Dermis microvascular lymphatic vessel endothelial cell (primary cell): ENCODE data around the gene LGR4. TPM values are rescaled to one million over a fixed set of nuclear protein-coding genes. Genes with fewer than 3 reads are reported as not detected.
A peak's percentile ranks its signal among the peaks of the same experiment; 100 is the strongest.

ENCODE experiments used
- DNase-seq, 2 donors: peaks; one replicate each; pipeline versions ENCODE4 v3.0.0 to v3.0.0-alpha.2; 2010; ENCODE audit warnings: low read depth in 2 of 2
- total RNA-seq: library from RNA; depleted of rRNA; stranded (reverse); fragments of >200 nt; gene quantifications from 2 replicates; pipeline ENCODE4 v1.2.1, GENCODE V29; 2014

Gene LGR4
- total RNA-seq, 1 donor from 2014 or later = 1.2 TPM

DNA sequence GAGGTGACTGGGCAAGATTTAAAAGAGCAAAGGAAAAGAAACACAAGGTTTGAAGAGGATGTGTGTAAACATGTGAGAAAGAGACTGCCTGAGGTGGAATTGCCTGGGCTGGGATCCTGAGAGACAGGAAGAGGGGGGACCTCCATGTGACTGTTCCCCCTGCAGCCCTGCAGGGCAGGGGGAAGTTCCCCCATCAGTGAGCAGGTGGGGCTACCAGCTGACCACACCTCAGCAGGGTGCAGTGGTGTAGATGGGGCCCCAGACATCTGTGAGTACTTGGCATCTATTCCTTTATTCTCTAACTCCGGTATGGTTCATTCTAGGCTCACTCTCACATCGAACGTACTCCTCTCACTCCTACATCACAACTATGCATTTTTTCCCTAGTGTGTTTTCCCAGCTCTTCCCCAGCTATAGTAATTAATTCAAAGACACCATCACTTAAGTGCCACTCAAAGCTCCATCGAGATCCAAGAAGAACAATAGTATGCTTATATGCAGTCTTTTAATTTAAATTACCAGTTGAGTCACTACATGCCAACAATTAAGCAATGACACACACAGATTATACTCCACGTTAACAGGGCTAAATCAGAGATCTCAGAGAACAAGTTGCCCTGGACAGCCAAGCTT is 42.7 kb downstream of the LGR4 start:
- DNase-seq = no peak

DNA sequence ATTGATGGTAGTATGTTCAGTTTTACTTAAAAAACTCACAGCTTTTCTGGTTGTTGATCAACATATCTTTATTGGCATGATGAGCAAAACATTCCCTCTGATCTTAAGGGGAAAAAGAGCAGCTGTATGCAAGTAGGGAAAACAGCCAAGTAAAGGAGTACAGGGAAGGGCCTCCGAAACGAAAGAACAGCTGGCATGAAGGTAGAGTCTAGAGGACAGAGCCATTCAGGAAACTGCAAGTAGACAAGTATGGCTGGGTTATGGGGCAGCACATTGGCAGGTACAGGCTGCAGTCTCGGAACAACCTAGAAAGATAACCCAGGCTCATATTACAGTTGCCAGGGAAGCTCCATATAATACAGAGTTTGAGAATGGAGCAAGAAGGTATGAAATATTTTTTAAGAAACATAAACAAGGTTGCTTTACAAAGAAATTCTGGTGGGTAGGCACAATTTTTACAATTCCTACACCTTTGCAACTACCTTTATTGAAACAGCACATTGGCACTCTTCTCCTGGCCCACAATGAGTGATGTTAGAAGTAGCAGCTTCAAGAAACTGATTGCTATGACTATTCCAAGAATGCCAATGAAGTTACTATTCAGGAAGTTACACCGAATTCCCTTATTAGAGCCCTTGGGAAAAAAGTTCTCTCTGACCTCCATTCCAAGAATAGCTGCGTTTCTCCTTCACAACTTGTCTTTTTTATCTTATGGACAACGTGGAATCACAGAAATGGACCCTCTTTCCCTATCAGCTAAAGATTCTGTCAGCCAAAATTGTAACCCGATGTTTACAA is 45.2 kb downstream of the LGR4 start:
- peak in 1 of 2 donors; percentile 1 for DNase-seq

DNA sequence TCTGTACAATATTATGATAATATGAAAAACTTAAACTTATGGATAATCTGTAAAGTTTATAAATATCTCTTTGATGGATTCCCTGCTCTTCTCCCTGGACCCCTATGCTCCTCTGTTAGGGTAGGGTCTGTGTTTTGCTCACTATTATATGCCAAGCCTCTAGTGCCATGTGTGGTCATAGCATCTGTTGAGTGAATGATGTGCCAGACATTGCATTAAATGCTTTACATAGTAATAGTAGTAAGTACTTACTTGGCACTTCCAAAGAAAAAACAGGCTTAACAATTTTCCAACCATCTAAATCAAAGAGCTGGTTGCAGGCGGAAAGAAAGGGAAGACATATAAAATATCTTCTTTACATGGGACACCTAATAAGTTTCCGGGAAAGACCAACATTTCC is 46.8 kb downstream of the LGR4 start:
- no peak for DNase-seq

DNA sequence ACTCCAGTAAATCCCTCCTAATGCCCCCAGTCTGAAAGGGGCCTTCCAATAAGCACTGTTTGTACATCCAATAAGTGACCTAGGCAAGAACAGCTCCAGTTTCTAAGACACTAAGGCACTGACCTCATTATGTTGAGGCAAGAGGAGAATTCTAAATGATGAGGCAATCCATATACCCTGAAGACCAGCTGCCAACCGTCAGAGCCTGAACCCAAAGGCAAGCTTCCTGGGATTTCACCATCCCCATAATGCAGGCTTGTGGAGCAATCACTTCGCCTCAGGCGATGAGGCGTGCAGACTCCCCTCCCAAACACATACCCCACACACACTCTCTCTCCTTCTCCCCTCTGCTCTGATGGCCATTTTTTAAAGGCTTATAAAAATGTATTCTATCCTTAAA is 49.5 kb downstream of the LGR4 start:
- no peak for DNase-seq

GRCh38 chr11:27421819-27422494 is 50.6 kb downstream of the LGR4 start:
- DNase-seq = no peak

- no peak for DNase-seq
Measured at GRCh38 chr11:27420722-27421572, 51.6 kb downstream of the LGR4 start.

- no peak for DNase-seq
Measured at GRCh38 chr11:27420217-27420616, 52.4 kb downstream of the LGR4 start.

- no peak for DNase-seq
Measured at GRCh38 chr11:27418356-27418755, 54.2 kb downstream of the LGR4 start.

- DNase-seq = no peak
Measured at GRCh38 chr11:27416568-27417176, 55.9 kb downstream of the LGR4 start.

- DNase-seq = no peak
Measured at GRCh38 chr11:27414644-27415043, 57.9 kb downstream of the LGR4 start.

- no peak for DNase-seq
Measured at GRCh38 chr11:27413218-27413617, 59.4 kb downstream of the LGR4 start.

- no peak for DNase-seq
Measured at GRCh38 chr11:27412192-27412691, 60.3 kb downstream of the LGR4 start.

GRCh38 chr11:27411328-27411727 is 61.3 kb downstream of the LGR4 start:
- DNase-seq = no peak

DNA sequence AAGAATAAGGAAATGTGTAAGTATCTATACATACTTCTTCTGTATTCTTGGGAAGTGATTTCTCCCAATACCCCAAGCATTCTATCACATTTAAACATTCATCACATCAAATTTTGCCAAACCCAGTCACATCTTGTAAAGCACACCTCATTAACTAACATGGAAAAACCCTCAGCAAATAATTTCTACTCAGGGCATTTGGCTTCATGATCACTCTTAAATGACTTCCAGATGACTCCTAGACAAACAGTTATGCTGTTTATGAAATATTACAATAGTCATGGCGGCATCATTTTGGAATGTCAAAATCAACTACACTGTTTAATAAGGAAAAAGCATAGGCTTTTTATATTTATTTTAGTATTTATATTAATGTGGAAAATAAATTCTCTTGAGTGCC is 62.3 kb downstream of the LGR4 start:
- DNase-seq = no peak

- DNase-seq = no peak
Measured at GRCh38 chr11:27409742-27410141, 62.8 kb downstream of the LGR4 start.

GRCh38 chr11:27409049-27409448 is 63.5 kb downstream of the LGR4 start:
- DNase-seq = no peak

- no peak for DNase-seq
Measured at GRCh38 chr11:27408246-27408800, 64.3 kb downstream of the LGR4 start.

DNA sequence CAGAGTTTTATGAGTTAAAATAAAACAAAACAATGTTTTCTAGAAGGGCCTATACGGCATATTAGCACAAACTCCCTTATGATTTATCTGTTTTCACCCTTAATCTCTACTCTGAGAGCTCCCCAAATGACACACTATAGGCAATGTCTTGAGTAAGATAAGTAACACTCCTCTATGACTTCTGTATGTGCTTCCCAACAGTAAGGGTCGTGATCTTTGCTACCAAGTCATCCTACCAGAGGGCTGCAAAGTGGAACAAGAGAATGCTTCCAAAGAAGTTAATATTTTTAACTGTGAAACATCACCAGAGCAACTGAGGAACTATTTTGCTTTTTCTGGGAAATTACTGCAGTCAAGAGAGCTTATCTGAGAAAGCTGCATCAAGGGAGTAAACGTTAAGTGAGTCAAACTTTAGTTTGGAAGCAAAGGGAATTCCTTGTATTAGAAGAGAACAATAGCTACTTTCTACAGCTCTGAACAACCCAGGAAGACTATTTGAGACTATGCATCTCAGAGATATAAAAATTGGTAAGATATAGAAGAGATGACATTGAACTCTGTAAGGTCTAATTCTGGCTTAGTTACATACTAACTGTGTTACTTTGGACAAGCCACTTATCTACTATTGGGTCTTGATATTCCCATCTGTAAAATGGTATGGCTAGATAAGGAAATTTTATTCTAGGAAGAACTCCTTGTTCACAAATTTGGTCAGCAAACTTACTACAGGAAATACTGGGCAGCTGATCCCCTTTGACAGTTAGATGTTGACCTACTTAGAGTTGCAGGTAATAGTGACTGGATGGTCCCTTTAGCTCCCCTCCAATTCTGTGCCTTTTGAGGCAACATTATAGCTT is 65.9 kb downstream of the LGR4 start:
- no peak for DNase-seq

- no peak for DNase-seq
Measured at GRCh38 chr11:27405134-27405533, 67.5 kb downstream of the LGR4 start.

- no peak for DNase-seq
Measured at GRCh38 chr11:27404427-27404826, 68.2 kb downstream of the LGR4 start.
